ENCODE data around the gene CYB561.

DNA sequence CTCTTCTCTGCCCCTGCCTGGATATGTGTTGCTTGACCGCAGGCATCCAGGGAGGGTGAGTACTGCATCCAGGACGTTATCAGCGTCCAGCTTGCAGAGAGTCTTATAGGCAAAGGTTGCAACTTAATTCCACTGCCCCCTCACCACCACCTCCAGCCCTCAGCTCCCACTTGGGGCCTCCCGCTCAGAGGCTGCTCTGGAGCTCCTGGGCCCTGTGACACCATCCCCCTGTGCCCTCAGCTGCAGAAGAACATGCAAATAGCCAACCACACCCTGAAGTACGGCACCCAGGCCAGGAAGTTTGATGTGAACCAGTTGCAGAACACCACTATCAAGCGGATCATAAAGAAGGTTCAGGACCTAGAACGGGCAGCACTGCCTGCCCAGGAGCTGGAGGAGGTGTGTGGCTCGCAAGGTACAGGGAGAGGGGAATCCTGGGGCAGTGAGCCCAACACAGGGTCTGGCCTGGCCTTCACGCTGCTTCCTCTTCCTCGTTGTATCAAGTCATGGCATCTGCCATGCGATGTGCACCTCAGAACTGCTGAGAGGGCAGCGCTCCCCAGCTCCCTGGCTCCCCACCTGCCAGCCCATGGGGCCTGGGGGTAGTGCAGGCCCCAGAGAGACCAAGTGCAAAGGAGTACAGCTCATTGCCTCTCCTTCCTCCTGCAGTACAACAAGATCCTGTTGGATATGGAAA lies 40.4 kb upstream of the CYB561 start:
- TF ChIP-seq, protein P1, sequence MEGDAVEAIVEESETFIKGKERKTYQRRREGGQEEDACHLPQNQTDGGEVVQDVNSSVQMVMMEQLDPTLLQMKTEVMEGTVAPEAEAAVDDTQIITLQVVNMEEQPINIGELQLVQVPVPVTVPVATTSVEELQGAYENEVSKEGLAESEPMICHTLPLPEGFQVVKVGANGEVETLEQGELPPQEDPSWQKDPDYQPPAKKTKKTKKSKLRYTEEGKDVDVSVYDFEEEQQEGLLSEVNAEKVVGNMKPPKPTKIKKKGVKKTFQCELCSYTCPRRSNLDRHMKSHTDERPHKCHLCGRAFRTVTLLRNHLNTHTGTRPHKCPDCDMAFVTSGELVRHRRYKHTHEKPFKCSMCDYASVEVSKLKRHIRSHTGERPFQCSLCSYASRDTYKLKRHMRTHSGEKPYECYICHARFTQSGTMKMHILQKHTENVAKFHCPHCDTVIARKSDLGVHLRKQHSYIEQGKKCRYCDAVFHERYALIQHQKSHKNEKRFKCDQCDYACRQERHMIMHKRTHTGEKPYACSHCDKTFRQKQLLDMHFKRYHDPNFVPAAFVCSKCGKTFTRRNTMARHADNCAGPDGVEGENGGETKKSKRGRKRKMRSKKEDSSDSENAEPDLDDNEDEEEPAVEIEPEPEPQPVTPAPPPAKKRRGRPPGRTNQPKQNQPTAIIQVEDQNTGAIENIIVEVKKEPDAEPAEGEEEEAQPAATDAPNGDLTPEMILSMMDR (IDR thresholded peaks at IDR 0.05), result no peak
- TF ChIP-seq POLR2A (IDR thresholded peaks at IDR 0.05), result no peak

All from right lobe of liver (tissue), 4 donors.